DOHH2 (cell line): Measurements from ENCODE around the gene EMC8.

Experiments
- H3F3A ChIP-seq: fragments of 200-600 bp; sonication (generic), shearing (Covaris generic); 2 replicates; pipeline ENCODE4 v1.6.0; 2016; ENCODE audit warnings: antibody characterized with exemption, mild to moderate bottlenecking; ENCODE audit not compliant: control insufficient read depth, insufficient read depth
- H3K27ac ChIP-seq: fragments of 200-600 bp; sonication (generic); 2 replicates; pipeline ENCODE4 v1.5.1; 2014; ENCODE audit warnings: low read depth, mild to moderate bottlenecking, low read length, moderate library complexity
- H3K27me3 ChIP-seq: fragments of 200-600 bp; sonication (generic); 2 replicates; pipeline ENCODE4 v1.6.1; 2014; ENCODE audit warnings: mild to moderate bottlenecking, low read length, mixed read lengths; ENCODE audit not compliant: control insufficient read depth
- H3K36me3 ChIP-seq: fragments of 200-600 bp; sonication (generic); 2 replicates; pipeline ENCODE4 v1.6.1; 2014; ENCODE audit warnings: mild to moderate bottlenecking, low read length, moderate library complexity, mixed read lengths; ENCODE audit not compliant: control insufficient read depth
- H3K4me1 ChIP-seq: fragments of 200-600 bp; sonication (generic); 2 replicates; pipeline ENCODE4 v1.6.1; 2014; ENCODE audit warnings: mild to moderate bottlenecking, low read length, mixed read lengths; ENCODE audit not compliant: control insufficient read depth
- H3K4me2 ChIP-seq: fragments of 200-600 bp; sonication (generic); 2 replicates; pipeline ENCODE4 v1.6.0; 2014; ENCODE audit warnings: mild to moderate bottlenecking, low read length, moderate library complexity
- H3K4me3 ChIP-seq: fragments of 200-600 bp; sonication (generic); 2 replicates; pipeline ENCODE4 v1.5.1; 2014; ENCODE audit warnings: mild to moderate bottlenecking, low read length, mixed read lengths
- H3K79me2 ChIP-seq: fragments of 200-600 bp; sonication (generic); 2 replicates; pipeline ENCODE4 v1.6.1; 2014; ENCODE audit warnings: mild to moderate bottlenecking, low read length, mixed read lengths; ENCODE audit not compliant: control insufficient read depth
- H3K9me2 ChIP-seq: fragments of 200-600 bp; sonication (generic); replicated peaks from 2 replicates; pipeline ENCODE4 v1.6.1; 2014; ENCODE audit warnings: mild to moderate bottlenecking, low read length, mixed read lengths; ENCODE audit not compliant: control insufficient read depth
- H3K9me3 ChIP-seq: fragments of 200-600 bp; sonication (generic); 2 replicates; pipeline ENCODE4 v1.6.1; 2014; ENCODE audit warnings: antibody characterized with exemption, low read length, mixed read lengths; ENCODE audit not compliant: control insufficient read depth, insufficient read depth
- H4K20me1 ChIP-seq: fragments of 200-600 bp; sonication (generic); 2 replicates; pipeline ENCODE4 v1.6.0; 2014; ENCODE audit warnings: low read depth, mild to moderate bottlenecking, antibody characterized with exemption, low read length, moderate library complexity; ENCODE audit not compliant: control insufficient read depth, insufficient read depth
- CTCF ChIP-seq: fragments of 200-600 bp; sonication (generic); IDR thresholded peaks from one replicate; pipeline ENCODE4 v1.5.1; 2014; ENCODE audit warnings: antibody characterized with exemption, mild to moderate bottlenecking, low read depth, low read length; ENCODE audit not compliant: poor library complexity, severe bottlenecking
- EZH2phosphoT487 ChIP-seq: fragments of 200-600 bp; sonication (generic); IDR thresholded peaks from 2 replicates; pipeline ENCODE4 v1.6.1; 2017; ENCODE audit warnings: borderline replicate concordance, mild to moderate bottlenecking, antibody characterized with exemption, low read length, moderate library complexity, mixed read lengths

Gene EMC8

GRCh38 chr16:85746460-85747215, 52.7 kb downstream of the EMC8 start:
- Histone ChIP-seq H3K4me2 (no peak overlapping the region), H3F3A (peaks cover 7% of the 10 kb centered on the region), H3K36me3 (no peaks in the 10 kb centered on the region), H3K4me1 (peaks cover 40% of the 10 kb centered on the region), H4K20me1 (peaks cover 12% of the 10 kb centered on the region; the same call in 1 of the 2 replicates), H3K9me3 (no peaks in the 10 kb centered on the region), H3K27me3 (peaks cover 59% of the 10 kb centered on the region), H3K9me2 (no peaks in the 10 kb centered on the region), H3K27ac (no peak overlapping the region), H3K79me2 (no peaks in the 10 kb centered on the region), H3K4me3 (no peak overlapping the region)
- TF ChIP-seq CTCF = no peak
- TF ChIP-seq EZH2phosphoT487 = 0 out of 2 replicates have a peak, but pooled peaks have one; percentile 17

GRCh38 chr16:85738923-85739715, 60.2 kb downstream of the EMC8 start:
- Histone ChIP-seq H3K4me3 (no peak overlapping the region), H4K20me1 (no peaks in the 10 kb centered on the region), H3K36me3 (no peaks in the 10 kb centered on the region), H3K27me3 (peaks cover 49% of the 10 kb centered on the region), H3F3A (no peaks in the 10 kb centered on the region), H3K4me1 (peaks cover 16% of the 10 kb centered on the region), H3K9me3 (no peaks in the 10 kb centered on the region), H3K27ac (no peak overlapping the region), H3K4me2 (no peak overlapping the region), H3K79me2 (no peaks in the 10 kb centered on the region), H3K9me2 (no peaks in the 10 kb centered on the region)
- TF ChIP-seq EZH2phosphoT487 = no peak
- no peak for TF ChIP-seq CTCF

GRCh38 chr16:85736921-85737320, 62.4 kb downstream of the EMC8 start:
- Histone ChIP-seq H3K4me2 (no peak overlapping the region), H3K79me2 (no peaks in the 10 kb centered on the region), H3K4me1 (peaks cover 16% of the 10 kb centered on the region), H3K9me3 (no peaks in the 10 kb centered on the region), H3K9me2 (no peaks in the 10 kb centered on the region), H3K27ac (no peak overlapping the region), H4K20me1 (no peaks in the 10 kb centered on the region), H3K4me3 (no peak overlapping the region), H3F3A (no peaks in the 10 kb centered on the region), H3K36me3 (no peaks in the 10 kb centered on the region), H3K27me3 (peaks cover 50% of the 10 kb centered on the region)
- TF ChIP-seq EZH2phosphoT487 (no peak), CTCF (no peak)
